Central memory CD8-positive, alpha-beta T cell (primary cell): ENCODE measurements around the gene AMH.

Source experiments
- ATAC-seq: fragments of 150-1000 bp; cut with Tn5 transposase; replicated peaks from 2 replicates; pipeline ENCODE4 v1.10.0; 2022; ENCODE audit warnings: mild to moderate bottlenecking, moderate FRiP score, moderate number of reproducible peaks; ENCODE audit not compliant: poor library complexity, severe bottlenecking; ENCODE audit errors: extremely low read depth
- DNase-seq, 2 donors: peaks; one replicate each; pipeline ENCODE4 v3.0.0; 2021; ENCODE audit warnings: low spot score in 2 of 2
- H3K27ac Mint-ChIP-seq: one replicate; pipeline ENCODE4 v1.8.0; 2022; ENCODE audit warnings: low read depth, mild to moderate bottlenecking, moderate library complexity, mixed read lengths
- H3K27me3 Mint-ChIP-seq: one replicate; pipeline ENCODE4 v1.8.0; 2022; ENCODE audit warnings: mixed read lengths
- H3K36me3 Mint-ChIP-seq: one replicate; pipeline ENCODE4 v1.8.0; 2022; ENCODE audit warnings: mild to moderate bottlenecking, moderate library complexity, mixed read lengths; ENCODE audit not compliant: insufficient read depth
- H3K4me1 Mint-ChIP-seq: one replicate; pipeline ENCODE4 v1.8.0; 2022; ENCODE audit warnings: mixed read lengths
- H3K4me3 Mint-ChIP-seq: one replicate; pipeline ENCODE4 v1.8.0; 2022; ENCODE audit warnings: mild to moderate bottlenecking, moderate library complexity, mixed read lengths
- H3K9me3 Mint-ChIP-seq: one replicate; pipeline ENCODE4 v1.8.0; 2022; ENCODE audit warnings: mixed read lengths

Gene AMH

GRCh38 chr19:2251106-2252054 lies 2.3 kb downstream of the AMH start:
- Mint-ChIP-seq H3K4me3 (peak overlapping the region; percentile 67), H3K9me3 (no peaks in the 10 kb centered on the region), H3K36me3 (peaks cover 27% of the 10 kb centered on the region), H3K4me1 (no peaks in the 10 kb centered on the region), H3K27me3 (no peaks in the 10 kb centered on the region), H3K27ac (no peak overlapping the region)
- peak; percentile 21 for ATAC-seq
- no peak for DNase-seq

GRCh38 chr19:2252055-2252796 lies 3.1 kb downstream of the AMH start:
- ATAC-seq (no peak), DNase-seq (no peak)
- Mint-ChIP-seq H3K36me3 (peaks cover 21% of the 10 kb centered on the region), H3K9me3 (no peaks in the 10 kb centered on the region), H3K27ac (peak overlapping the region; percentile 32), H3K4me3 (peak overlapping the region; percentile 67), H3K4me1 (no peaks in the 10 kb centered on the region), H3K27me3 (no peaks in the 10 kb centered on the region)

- no peak for DNase-seq
- Mint-ChIP-seq H3K27me3 (no peaks in the 10 kb centered on the region), H3K36me3 (peaks cover 17% of the 10 kb centered on the region), H3K4me3 (peak overlapping the region; percentile 67), H3K27ac (peak overlapping the region; percentile 32), H3K4me1 (no peaks in the 10 kb centered on the region), H3K9me3 (no peaks in the 10 kb centered on the region)
- no peak for ATAC-seq
Measured at GRCh38 chr19:2252797-2253105, 3.6 kb downstream of the AMH start.

GRCh38 chr19:2253106-2254063 lies 4.3 kb downstream of the AMH start:
- ATAC-seq (no peak), DNase-seq (peak in 1 of 2 donors; percentile 31)
- Mint-ChIP-seq H3K9me3 (no peaks in the 10 kb centered on the region), H3K27ac (no peak overlapping the region), H3K4me1 (peaks cover 4% of the 10 kb centered on the region), H3K4me3 (peak overlapping the region; percentile 67), H3K27me3 (no peaks in the 10 kb centered on the region), H3K36me3 (peaks cover 16% of the 10 kb centered on the region)

- H3K27ac Mint-ChIP-seq: no peak overlapping the region
- peaks cover 14% of the 10 kb centered on the region for H3K36me3 Mint-ChIP-seq
- H3K4me1 Mint-ChIP-seq: peaks cover 8% of the 10 kb centered on the region
- peak overlapping the region; percentile 67 for H3K4me3 Mint-ChIP-seq
- DNase-seq (no peak), ATAC-seq (no peak)
- H3K9me3 Mint-ChIP-seq: no peaks in the 10 kb centered on the region
- no peaks in the 10 kb centered on the region for H3K27me3 Mint-ChIP-seq
Measured at GRCh38 chr19:2254064-2254872, 5.1 kb downstream of the AMH start.

GRCh38 chr19:2255112-2255845 lies 6.2 kb downstream of the AMH start:
- Mint-ChIP-seq H3K27me3 (no peaks in the 10 kb centered on the region), H3K36me3 (peaks cover 16% of the 10 kb centered on the region), H3K9me3 (no peaks in the 10 kb centered on the region), H3K4me3 (peak overlapping the region; percentile 37), H3K27ac (no peak overlapping the region), H3K4me1 (peaks cover 15% of the 10 kb centered on the region)
- DNase-seq (no peak), ATAC-seq (no peak)

- Mint-ChIP-seq H3K4me1 (peaks cover 19% of the 10 kb centered on the region), H3K27ac (peak within 1 kb of the TSS; percentile 95), H3K4me3 (peak within 1 kb of the TSS; percentile 37), H3K9me3 (no peaks in the 10 kb centered on the region), H3K36me3 (peaks cover 16% of the 10 kb centered on the region), H3K27me3 (no peaks in the 10 kb centered on the region)
- ATAC-seq (no peak), DNase-seq (no peak)
Measured at GRCh38 chr19:2255982-2256685, 7.0 kb downstream of the AMH start, which contains the start of gene JSRP1. Gene JSRP1 (minus strand): TSS chr19:2256417. CDS start chr19:2255314, 1,103 bp downstream.

GRCh38 chr19:2259336-2259735 lies 10.2 kb downstream of the AMH start:
- no peak for DNase-seq
- H3K4me1 Mint-ChIP-seq: peaks cover 19% of the 10 kb centered on the region
- H3K36me3 Mint-ChIP-seq: peaks cover 7% of the 10 kb centered on the region
- ATAC-seq: no peak
- peak overlapping the region; percentile 90 for H3K27ac Mint-ChIP-seq
- no peaks in the 10 kb centered on the region for H3K27me3 Mint-ChIP-seq
- no peaks in the 10 kb centered on the region for H3K9me3 Mint-ChIP-seq
- H3K4me3 Mint-ChIP-seq: no peak overlapping the region

GRCh38 chr19:2260341-2260805 lies 11.2 kb downstream of the AMH start:
- DNase-seq: no peak
- Mint-ChIP-seq H3K4me1 (peaks cover 19% of the 10 kb centered on the region), H3K27ac (peak overlapping the region; percentile 90), H3K9me3 (no peaks in the 10 kb centered on the region), H3K36me3 (peaks cover 7% of the 10 kb centered on the region), H3K27me3 (no peaks in the 10 kb centered on the region), H3K4me3 (peak overlapping the region; percentile 75)
- peak; percentile 39 for ATAC-seq

GRCh38 chr19:2261438-2262172 lies 12.5 kb downstream of the AMH start:
- no peak for DNase-seq
- Mint-ChIP-seq H3K4me1 (peaks cover 22% of the 10 kb centered on the region), H3K27ac (no peak overlapping the region), H3K4me3 (peak overlapping the region; percentile 7), H3K9me3 (no peaks in the 10 kb centered on the region), H3K27me3 (no peaks in the 10 kb centered on the region), H3K36me3 (peaks cover 7% of the 10 kb centered on the region)
- no peak for ATAC-seq
